Measurements from ENCODE around the gene ZSWIM4. TPM values are rescaled to one million over a fixed set of nuclear protein-coding genes. Genes with fewer than 3 reads are reported as not detected.

The ZSWIM4 gene
- total and polyA plus RNA-seq, 2 of the 4 experiments (the other 2 are of a cell fraction) = 2.2 to 6.2 TPM

DNA sequence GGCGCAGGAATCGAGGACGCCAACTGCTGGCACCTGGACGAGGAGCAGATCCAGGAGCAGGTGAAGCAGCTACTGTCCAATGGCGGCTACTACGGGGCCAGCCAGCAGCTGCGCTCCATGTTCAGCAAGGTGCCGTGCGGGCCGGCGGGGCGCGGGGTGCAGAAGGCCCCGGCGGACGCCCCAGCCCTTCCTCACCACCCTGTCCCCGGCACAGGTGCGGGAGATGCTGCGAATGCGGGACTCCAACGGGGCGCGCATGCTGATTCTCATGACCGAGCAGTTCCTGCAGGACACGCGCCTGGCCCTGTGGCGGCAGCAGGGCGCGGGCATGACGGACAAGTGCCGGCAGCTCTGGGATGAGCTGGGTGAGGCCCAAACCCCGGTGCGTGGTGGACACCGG, 13.6 kb downstream of the ZSWIM4 start:
- Histone ChIP-seq H2BK120ac (ENCODE audit: low read depth, low read length) (no peak overlapping the region), H3K56ac (ENCODE audit: extremely low read depth, insufficient read depth, low read length) (no peak overlapping the region), H3K79me1 (ENCODE audit: low read depth in 1 of 2, low read length in 2 of 2) (peaks cover 28 to 43% of the 10 kb centered on the region in 2 experiments), H3K36me3 (ENCODE audit: control insufficient read depth, insufficient read depth, low read length) (peaks cover 57% of the 10 kb centered on the region), H3K9ac (ENCODE audit: low read depth, low read length) (no peak overlapping the region), H2BK20ac (ENCODE audit: low read depth, low read length) (no peak overlapping the region), H4K91ac (ENCODE audit: insufficient read depth, low read depth, low read length) (no peak overlapping the region), H3K4me1 (ENCODE audit: control insufficient read depth, insufficient read depth, low read length) (no peaks in the 10 kb centered on the region), H3K4me2 (ENCODE audit: low read depth, low read length) (no peak overlapping the region), H4K20me1 (ENCODE audit: insufficient read depth, low read length) (no peaks in the 10 kb centered on the region; the same call in 1 of the 2 replicates), H4K5ac (ENCODE audit: low read depth, low read length) (no peak overlapping the region), H2AFZ (replicated peaks; ENCODE audit: low read length, poor library complexity) (no peak overlapping the region), H3K4me3 (ENCODE audit: insufficient read depth, low read depth, low read length) (no peak overlapping the region), H3K9me3 (ENCODE audit: control insufficient read depth, insufficient read depth, low read length) (no peaks in the 10 kb centered on the region), H3K23ac (ENCODE audit: low read depth, low read length) (no peak overlapping the region), H4K8ac (ENCODE audit: low read depth in 2 of 2, low read length in 2 of 2) (no peak overlapping the region), H2BK15ac (ENCODE audit: low read depth, low read length) (no peak overlapping the region), H2AK5ac (ENCODE audit: low read depth, low read length) (no peak overlapping the region), H3K18ac (ENCODE audit: low read depth, low read length) (no peak overlapping the region), H3K9me1 (ENCODE audit: insufficient read depth, low read length) (0 out of 2 replicates have a peak, but pooled peaks cover 9% of the 10 kb centered on the region), H3K27me3 (ENCODE audit: control insufficient read depth, insufficient read depth, low read length) (no peaks in the 10 kb centered on the region), H2BK5ac (ENCODE audit: low read depth, low read length, poor library complexity, severe bottlenecking) (no peak overlapping the region), H2AK9ac (replicated peaks; ENCODE audit: low read depth, low read length, poor library complexity) (no peak overlapping the region), H3K4ac (ENCODE audit: low read depth, low read length) (no peak overlapping the region), H3K27ac (ENCODE audit: insufficient read depth, low read length) (no peak overlapping the region), H3K14ac (replicated peaks; ENCODE audit: low read depth, low read length) (no peak overlapping the region)
- dilution Hi-C loops (cut with HindIII; ENCODE audit: low sequenced_read_pairs, unreplicated experiment) = no loop called here
- intact Hi-C loops (cut with micrococcal nuclease) = no loop called here
- ATAC-seq (ENCODE audit: low read depth) (no peak), DNase-seq (no peak)
- TF ChIP-seq BHLHE40 (IDR thresholded peaks at IDR 0.05; ENCODE audit: low read depth, low read length) (no peak), NFE2L2 (IDR thresholded peaks at IDR 0.05; ENCODE audit: low read depth, low read length) (no peak), RAD21 (IDR thresholded peaks at IDR 0.05; ENCODE audit: low read length) (no peak), SMC3 (IDR thresholded peaks at IDR 0.05; ENCODE audit: low read depth, low read length) (no peak), CEBPB (IDR thresholded peaks at IDR 0.05; ENCODE audit: low read depth, low read length) (no peak), RCOR1 (IDR thresholded peaks at IDR 0.05; ENCODE audit: insufficient replicate concordance, low read length) (no peak), MXI1 (IDR thresholded peaks at IDR 0.05; ENCODE audit: borderline replicate concordance, low read depth, low read length) (no peak), MAFK (IDR thresholded peaks at IDR 0.05; ENCODE audit: low read depth, low read length) (no peak), RFX5 (IDR thresholded peaks at IDR 0.05; ENCODE audit: low read depth, low read length) (no peak), MAZ (IDR thresholded peaks at IDR 0.05; ENCODE audit: borderline replicate concordance, low read depth, low read length) (no peak), CHD1 (IDR thresholded peaks at IDR 0.05; ENCODE audit: low read depth, low read length) (no peak)
- TF ChIP-seq, protein P1, sequence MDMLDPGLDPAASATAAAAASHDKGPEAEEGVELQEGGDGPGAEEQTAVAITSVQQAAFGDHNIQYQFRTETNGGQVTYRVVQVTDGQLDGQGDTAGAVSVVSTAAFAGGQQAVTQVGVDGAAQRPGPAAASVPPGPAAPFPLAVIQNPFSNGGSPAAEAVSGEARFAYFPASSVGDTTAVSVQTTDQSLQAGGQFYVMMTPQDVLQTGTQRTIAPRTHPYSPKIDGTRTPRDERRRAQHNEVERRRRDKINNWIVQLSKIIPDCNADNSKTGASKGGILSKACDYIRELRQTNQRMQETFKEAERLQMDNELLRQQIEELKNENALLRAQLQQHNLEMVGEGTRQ (IDR thresholded peaks at IDR 0.05; ENCODE audit: low read depth, low read length) = no peak
- TF ChIP-seq, protein P2, sequence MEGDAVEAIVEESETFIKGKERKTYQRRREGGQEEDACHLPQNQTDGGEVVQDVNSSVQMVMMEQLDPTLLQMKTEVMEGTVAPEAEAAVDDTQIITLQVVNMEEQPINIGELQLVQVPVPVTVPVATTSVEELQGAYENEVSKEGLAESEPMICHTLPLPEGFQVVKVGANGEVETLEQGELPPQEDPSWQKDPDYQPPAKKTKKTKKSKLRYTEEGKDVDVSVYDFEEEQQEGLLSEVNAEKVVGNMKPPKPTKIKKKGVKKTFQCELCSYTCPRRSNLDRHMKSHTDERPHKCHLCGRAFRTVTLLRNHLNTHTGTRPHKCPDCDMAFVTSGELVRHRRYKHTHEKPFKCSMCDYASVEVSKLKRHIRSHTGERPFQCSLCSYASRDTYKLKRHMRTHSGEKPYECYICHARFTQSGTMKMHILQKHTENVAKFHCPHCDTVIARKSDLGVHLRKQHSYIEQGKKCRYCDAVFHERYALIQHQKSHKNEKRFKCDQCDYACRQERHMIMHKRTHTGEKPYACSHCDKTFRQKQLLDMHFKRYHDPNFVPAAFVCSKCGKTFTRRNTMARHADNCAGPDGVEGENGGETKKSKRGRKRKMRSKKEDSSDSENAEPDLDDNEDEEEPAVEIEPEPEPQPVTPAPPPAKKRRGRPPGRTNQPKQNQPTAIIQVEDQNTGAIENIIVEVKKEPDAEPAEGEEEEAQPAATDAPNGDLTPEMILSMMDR (conservative IDR thresholded peaks at IDR 0.05; ENCODE audit: low read depth, low read length) = no peak
- TF ChIP-seq, protein P3, sequence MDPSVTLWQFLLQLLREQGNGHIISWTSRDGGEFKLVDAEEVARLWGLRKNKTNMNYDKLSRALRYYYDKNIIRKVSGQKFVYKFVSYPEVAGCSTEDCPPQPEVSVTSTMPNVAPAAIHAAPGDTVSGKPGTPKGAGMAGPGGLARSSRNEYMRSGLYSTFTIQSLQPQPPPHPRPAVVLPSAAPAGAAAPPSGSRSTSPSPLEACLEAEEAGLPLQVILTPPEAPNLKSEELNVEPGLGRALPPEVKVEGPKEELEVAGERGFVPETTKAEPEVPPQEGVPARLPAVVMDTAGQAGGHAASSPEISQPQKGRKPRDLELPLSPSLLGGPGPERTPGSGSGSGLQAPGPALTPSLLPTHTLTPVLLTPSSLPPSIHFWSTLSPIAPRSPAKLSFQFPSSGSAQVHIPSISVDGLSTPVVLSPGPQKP (IDR thresholded peaks at IDR 0.05; ENCODE audit: borderline replicate concordance, low read depth, low read length) = no peak
- WGBS, 2 experiments (ENCODE audit: extremely low coverage in 2 of 2, insufficient read length in 1 of 2) = 98% methylated on average over 22 of the region's 34 CpGs; no CpG with 5 or more reads in 1 of the 2 experiments
- CTCF ChIA-PET = no interaction called here
- BruUV-seq (replicated peaks) = no TSS peak
- POLR2A ChIA-PET (ENCODE audit: unreplicated experiment) = no interaction called here
- in situ Hi-C loops (cut with MboI; ENCODE audit: low sequenced_read_pairs) = no loop called here
